Activated T-cell treated with anti-CD3 and anti-CD28 coated beads for 1 hour (primary cell): ENCODE measurements around the gene DOCK3.
"Not testable (repeated sequence)": the region's sequence is repeated elsewhere in the genome, so short reads cannot be mapped to it uniquely, and the experiment has no call there.

ENCODE experiments used
- DNase-seq: peaks from one replicate; pipeline ENCODE4 v3.0.0-alpha.2; 2020; ENCODE audit warnings: low read depth

The DOCK3 gene

DNA sequence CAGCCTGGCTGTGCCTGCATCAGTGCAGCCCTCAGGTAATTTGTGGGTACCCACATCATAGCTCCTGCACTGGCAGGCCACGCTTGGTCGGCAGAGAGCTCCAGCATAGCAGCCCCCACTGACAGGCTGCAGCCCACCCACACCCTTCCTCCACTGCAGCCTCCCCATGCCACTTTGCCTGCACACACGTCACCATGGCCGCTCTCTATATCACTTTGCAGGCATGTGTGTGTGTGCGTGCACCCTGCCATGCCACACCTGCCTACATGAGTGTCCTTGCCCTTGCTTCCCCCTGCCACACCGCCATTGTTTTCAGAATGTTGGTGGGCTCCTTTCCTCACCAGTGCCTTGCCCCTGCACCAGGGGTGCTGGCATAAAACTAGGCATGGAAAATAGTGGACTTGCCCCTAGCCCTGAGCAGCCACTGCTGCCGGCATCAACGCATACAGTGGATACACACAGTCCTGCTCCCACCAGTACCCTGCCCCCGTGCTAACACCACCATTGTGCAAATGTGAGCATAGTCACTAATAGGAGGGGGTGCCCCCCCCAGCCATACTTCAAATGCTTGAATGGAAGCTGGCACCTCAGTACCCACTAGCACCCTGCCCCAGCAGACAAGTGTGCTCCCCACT is 431.6 kb downstream of the DOCK3 start:
- DNase-seq, result no peak

DNA sequence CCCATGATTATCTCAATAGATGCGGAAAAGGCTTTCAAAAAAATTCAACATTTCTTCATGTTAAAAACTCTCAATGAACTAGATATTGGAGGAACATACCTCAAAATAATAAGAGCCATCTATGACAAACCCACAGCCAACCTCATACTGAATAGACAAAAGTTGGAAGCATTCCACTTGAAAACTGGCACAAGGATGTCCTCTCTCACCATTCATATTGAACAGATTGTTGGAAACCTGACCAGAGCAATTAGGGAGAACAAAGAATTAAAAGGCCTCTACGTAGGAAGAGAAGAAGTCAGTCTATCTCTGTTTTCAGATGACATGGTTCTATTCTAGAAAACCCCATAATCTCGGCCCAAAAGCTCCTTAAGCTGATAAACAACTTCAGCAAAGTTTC is 435.9 kb downstream of the DOCK3 start:
- DNase-seq, result no peak

DNA sequence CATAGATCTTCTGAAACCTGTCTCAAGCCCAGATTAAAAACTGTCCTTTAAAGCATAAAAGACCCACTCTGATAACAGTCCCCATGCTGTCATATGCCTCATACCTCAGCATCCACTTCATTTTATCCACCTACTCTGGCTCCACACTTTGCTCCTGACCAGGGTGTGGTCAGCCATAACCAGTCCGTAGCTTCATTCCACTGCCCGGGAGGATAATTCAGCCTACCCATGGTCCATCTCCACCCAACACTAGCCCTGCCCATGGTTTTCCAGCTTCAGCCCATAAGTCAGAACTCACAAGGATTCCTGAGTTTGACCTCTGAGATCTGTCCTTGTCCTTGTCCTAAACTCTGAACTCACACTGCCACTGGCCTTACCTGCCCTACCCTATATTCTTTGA is 448.2 kb downstream of the DOCK3 start:
- DNase-seq, result no peak

DNA sequence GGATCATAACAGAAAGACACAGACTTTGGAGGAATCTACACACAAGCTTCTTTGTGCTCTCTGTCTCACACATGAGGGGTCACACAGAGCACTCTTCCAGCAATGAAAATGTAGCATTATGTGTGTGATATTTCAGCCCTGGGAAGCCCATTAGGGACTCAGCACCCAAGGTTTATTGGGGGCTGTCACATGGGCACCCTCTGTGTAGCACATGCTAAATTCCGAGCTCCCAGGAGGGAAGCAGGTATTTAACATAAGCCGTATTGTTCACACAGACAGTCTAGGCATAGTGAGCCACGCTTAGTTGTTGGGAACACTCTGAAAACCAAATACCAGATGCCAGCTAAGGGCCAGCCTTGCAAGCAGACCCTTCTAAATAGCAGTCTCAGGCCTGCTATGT is 448.8 kb downstream of the DOCK3 start:
- DNase-seq, result no peak

DNA sequence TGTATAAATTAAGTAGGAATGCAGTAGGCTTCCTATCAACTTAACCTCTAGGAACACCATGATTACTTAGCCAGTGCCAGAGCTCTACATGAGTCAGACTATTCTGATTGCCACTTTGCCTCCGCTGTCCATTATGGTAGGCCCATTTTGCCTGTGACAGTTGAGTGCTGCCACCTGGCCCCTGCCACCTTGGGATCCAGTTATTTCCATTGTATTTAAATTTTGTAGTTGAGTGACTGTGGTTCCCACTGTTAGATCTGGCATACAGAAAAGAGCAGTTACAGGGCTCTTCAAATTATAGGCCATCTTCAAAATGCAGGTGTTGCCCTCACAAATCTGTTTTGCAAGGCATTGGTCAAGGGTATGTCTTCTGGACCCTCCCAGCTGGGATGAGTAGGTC is 456.9 kb downstream of the DOCK3 start:
- DNase-seq, result not testable (repeated sequence)

DNA sequence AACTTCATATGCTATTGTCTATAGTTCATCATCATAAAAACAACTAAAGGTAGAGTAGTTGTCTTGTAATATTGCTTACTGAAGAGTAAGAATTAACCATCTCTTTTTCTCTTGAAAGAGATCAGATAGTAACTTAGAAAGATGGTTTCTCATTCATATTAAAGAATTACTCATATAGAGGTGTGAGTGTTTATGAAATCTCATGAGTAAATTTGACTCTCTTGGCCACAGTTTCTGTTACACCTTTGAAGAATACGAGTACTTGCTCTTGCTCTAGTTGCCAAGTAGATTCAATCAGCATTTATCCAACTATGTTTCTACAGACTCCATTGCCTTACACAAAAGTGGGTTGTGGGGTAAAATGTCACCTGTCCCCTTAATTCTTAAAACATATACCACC is 463.0 kb downstream of the DOCK3 start:
- DNase-seq, result no peak

DNA sequence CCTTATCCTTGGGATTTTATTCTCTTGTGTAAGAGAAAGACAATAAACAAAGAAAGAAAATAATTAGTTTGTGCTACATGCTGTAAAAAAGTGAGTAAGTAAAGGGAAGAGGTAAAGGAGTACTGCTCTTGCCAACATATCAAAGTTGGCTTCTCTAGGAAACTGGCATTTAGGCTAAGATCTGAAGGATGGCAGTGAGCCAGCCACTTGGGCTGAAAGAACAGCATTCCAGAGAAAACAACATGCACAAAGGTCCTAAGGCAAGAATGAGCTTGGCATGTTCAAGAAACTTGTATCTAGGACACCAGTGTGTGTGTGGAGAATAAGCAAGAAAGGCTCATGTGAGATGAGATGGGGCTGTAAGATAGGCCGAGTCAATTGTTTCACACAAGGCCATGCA is 464.9 kb downstream of the DOCK3 start:
- DNase-seq, result no peak

DNA sequence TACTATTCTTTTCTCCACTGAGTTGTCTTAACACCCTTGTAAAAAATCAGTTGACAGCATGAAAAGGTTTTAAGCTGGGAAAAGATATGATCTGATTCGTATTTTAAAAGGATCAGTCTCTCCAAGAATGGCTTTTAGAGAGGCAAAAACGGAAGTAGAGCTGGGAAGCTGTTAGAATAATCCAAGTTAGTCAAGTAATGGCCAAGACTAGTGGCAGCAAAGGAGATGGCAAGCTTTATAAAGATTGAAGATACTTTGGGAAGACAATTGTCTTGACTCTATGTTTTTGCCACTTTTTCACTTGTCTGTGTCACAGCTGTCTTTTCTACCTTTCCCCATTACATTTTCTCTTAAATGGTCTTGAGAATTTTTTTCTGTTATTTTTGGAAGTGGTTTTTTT is 466.8 kb downstream of the DOCK3 start:
- DNase-seq, result no peak

DNA sequence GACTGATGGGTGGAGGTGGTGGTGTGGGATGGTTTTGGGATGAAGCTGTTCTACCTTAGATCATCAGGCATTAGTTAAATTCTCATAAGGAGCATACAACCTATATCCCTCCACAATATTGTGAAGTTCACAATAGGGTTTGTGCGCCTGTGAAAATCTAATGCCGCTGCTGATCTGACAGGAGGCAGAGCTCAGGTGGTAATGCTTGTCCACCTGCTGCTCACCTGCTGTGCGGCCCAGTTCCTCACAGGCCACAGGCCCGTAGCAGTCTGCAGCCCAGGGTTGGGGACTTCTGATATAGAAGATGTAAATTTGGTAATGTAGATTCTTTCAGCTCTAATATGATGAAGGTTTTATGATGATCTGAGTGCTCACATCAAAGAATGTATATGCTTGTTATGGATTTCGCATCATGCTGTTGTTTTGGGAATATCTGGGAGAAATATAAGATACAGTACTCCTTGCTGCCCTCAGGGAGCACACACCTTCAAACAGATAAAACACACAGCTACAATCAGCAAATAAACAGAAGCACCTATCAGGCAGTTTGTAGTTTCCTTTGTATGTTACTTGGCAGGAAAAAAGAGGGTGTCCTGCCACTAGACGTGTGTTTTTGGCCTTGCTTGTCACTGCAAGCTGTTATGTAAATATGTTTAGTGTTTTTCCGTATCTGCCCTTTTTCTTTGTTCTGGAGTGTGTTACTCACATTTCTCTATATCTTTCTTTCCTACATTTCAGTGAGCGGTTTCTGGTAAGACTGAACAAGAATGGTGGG is 471.3 kb downstream of the DOCK3 start:
- DNase-seq, result no peak

DNA sequence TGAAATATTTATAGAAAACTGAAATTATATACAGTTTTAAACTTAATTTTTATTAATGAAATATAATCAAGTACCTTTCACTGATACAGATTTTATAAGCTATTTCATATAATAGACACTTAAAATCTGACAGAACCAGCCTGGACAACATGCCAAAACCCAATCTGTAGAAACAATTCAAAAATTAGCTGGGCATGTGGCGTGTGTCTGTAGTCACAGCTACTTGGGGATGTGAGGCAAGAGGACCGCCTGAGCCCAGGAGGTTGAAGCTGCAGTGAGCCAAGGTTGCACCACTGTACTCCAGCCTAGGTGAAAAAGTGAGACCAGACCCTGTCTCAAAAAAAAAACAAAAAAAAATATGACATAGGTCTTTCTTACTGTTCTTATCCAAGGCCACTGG is 472.1 kb downstream of the DOCK3 start:
- DNase-seq, result no peak

DNA sequence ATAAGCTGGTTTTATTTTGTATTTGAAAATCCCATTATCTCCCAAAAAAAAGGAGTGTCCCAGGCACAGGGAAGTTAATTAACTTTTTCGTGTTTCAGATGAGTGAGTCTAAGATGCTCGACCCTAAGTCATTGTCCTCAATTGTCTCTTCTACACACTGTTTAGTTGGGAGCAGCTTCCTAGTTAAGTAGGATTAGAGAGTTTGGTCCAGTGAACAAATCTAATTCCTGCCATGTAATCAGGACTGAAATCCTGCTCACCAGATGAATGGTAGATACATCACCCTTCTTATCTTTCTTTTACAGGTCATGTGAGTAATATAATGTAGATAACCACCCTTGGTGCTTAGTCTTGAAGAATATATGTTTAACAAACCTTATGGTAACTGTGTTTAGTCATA is 481.4 kb downstream of the DOCK3 start:
- no peak for DNase-seq

DNA sequence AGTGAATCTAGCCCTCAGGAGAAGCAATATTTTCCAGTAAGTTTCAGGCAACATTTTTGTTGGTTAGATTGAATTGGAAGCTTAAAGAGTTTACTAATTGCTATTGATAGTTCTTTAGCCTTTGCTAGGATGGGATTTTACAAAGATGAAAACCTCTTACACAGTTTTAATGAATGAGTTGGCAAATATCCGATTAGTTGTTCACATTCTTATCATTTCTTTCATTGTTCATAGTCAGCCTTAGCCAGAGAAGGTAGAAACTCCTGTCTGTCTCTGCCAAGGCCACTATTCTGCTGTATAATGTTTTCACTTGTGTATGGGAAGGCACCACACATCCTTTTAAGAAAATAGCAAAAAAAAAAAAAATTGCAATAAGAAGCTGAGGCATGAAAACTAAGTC is 488.3 kb downstream of the DOCK3 start:
- DNase-seq, result no peak

DNA sequence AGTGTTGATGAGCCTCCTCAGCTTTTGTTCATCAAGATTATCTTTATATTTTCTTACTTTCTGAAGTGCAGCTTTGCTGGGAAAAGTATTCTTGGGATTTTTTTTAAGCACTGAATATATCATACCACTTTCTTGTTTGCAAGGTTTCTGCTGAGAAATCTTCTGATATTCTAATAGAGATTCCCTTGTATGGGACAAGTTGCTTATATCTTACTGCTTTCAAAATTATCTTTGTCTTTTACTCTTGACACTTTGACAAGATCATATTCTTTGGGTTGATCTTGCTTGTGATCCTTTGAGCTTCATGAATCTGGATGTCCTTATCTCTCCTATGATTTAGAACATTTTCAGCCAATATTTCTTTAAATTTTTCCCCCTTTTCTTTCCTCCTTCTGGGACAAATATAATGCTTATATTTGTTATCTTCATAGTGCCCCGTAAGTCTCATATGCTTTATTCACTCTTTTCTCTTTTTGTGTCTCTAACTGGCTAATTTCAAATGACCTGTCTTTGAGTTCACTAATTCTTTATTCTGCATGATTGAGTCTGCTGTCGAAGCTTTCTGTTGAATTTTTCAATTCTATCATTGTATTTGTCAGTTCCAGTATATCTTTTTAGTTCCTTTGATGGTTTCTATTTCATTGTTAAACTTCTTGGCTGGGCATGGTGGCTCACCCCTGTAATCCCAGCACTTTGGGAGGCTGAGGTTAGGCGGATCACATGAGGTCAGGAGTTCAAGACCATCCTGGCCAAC is 499.0 kb downstream of the DOCK3 start:
- DNase-seq, result no peak

DNA sequence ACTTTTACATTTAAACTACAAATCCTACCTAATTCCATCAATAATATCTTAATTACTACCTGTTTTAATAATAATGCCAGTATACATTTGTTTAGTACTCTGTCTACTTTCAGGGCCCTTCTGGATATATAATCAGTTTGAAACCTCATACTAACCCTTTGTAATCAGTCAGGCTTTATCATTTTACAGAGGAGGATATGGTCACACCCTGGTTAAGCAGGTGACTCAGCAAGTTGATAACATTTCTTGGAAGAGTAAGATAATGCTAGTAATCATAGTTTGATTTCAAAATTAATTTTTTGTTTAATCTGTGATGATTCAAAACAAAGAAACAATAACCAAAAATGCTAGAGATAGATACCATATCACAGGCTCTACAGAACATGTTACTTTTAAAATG is 502.2 kb downstream of the DOCK3 start:
- no peak for DNase-seq

DNA sequence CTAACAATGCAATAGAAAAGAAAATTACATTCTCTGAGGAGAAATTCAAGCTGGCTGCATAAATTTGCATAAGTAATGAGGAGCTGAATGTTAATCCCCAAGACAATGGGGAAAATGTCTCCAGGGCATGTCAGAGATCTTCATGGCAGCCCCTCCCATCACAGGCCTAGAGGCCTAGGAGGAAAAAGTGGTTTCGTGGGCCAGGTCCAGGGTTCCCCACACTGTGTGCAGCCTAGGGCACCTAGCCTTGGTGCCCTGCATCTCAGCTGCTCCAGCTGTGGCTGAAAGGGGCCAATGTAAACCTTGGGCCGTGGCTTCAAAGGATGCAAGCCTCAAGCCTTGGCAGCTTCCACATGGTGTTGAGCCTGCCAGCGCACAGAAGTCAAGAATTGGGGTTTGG is 511.7 kb downstream of the DOCK3 start:
- DNase-seq, result not testable (repeated sequence)

DNA sequence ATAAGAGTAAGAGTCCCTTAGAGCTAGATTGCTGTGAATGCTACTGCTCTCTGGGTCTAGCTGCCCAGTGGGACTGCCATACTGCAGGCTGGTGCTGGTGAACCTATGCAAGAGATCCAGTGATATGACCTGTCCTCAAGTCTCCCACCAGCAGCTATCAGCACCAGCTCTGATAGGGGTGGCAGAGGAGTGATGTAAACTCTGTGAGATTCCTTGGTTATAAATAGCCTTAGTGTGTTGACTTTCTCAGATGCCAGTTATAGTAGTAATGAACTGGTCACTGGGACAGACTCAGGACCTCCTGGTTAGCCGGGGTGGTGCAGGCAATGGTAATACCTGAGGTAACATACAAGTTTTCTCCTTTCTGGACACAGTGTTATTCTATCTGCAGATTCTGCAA is 515.5 kb downstream of the DOCK3 start:
- DNase-seq, result no peak

DNA sequence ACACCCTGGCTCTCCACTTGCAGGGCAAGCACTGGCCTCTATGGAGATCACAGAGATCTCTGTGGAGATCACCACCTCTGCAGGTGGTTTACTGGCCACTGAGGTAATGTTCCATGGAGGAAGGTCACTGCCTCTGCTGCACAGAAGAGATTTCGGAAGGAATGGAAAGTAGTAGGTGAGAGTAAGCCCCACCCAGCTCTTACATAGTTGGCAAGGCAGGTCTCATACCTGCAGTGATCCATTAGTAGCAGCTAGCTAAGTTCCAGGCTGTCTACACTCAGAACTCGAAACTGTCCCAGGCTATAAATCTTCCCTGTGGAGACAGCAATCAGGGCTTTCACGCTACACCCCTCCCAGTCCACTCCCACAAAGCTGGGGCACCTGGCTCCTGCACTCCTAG is 516.1 kb downstream of the DOCK3 start:
- no peak for DNase-seq

DNA sequence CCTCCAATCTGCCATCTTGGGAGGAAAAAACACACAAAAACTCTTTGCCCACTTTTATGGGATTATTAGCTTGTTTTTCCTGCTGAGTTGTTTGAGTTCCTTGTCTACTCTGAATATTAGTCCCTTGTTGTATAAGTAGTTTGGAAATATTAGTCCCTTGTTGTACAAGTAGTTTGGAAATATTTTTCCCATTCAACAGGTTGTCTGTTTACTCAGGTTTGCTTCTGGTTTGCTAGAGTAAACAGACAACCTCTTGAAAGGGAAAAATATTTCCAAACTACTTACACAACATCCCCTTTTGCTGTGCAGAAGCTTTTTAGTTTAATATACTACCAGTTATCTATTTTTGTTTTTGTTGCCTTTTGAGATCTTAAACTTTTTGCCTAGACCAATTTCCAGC is 517.0 kb downstream of the DOCK3 start:
- no peak for DNase-seq

DNA sequence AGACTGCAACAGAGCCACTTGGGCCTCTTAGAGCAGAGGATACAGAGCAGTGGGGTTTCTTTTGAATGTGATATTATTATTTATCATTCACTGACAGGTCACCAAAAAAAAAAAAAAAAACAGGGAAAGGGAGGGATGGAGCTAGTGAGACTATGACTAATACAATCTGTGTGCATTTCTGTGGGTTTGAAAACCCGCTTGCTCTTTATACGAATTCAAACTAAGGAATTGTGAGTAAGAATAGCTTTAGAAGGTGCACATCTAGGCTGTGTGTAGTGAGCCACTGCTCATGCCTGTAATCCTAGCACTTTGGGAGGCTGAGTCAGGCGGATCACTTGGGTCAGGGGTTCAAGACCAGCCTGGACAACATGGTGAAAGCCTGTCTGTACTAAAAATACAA is 523.8 kb downstream of the DOCK3 start:
- DNase-seq, result no peak

DNA sequence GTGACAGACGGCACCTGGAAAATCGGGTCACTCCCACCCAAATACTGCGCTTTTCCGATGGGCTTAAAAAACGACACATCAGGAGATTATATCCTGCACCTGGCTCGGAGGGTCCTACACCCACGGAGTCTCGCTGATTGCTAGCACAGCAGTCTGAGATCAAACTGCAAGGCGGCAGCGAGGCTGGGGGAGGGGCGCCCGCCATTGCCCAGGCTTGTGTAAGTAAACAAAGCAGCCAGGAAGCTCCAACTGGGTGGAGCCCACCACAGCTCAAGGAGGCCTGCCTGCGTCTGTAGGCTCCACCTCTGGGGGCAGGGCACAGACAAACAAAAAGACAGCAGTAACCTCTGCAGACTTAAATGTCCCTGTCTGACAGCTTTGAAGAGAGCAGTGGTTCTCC is 524.6 kb downstream of the DOCK3 start:
- DNase-seq, result not testable (repeated sequence)

DNA sequence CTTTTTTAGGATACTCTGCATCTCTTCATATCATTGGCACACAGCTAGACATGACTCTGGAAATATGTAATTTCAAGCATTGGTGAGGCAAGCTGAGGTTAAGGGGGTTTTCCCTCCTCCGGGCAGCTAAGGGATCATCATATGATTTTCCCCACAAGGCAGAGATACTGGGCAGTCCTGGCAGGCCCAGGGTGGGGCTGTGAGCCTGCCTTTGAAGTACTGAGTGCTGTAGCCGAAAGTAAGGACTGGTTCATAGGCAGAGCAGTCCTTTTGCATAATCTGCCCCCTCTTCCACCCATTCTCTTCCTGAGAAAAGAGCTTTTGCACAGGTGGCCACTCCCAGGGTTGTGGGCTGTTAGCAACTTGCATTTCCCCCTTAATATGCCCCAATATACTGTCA is 541.6 kb downstream of the DOCK3 start:
- no peak for DNase-seq

DNA sequence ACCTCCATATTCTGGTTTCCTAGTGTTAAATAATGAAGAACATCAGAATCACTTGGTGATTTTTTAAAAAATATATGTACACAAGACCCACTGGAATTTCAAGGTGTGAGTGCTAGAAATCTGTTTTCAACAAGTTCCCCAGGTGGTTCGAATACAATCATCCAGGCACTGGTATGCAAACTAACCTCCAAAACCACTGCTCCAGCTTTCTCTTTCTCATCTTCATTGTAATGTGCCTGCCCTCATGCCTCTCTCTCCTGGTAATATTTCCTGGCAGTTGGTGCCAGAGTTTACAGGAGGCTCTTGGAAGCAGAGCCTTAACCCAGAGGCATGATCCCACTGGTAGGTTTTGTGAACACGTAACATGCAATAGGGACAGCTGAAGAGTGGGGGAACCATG is 547.2 kb downstream of the DOCK3 start:
- DNase-seq, result no peak

DNA sequence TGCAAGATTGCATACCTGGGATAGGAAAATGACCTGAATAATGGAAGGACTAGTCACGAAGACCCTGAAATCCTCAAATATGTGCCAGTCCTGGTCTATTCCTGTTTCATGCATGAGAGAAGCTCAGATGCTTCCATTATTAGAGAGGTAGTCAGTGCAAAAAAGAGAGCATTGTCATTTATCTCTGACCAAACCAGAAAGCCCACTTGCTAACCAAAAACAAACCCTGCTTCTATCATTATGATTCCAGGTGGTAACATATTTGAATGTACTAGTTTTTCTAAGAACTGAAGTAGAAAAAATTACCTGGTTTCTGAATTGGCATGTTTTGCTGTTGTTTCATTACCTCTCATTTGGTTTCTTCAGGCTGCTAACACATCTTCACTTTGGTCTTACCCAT is 549.6 kb downstream of the DOCK3 start:
- no peak for DNase-seq
